Raji (cell line): ENCODE data around the gene VEZF1.

ENCODE experiments used
- POLR2A ChIP-seq: IDR thresholded peaks from 2 replicates; pipeline ENCODE4 v1.6.1; 2011; ENCODE audit warnings: low read depth, low read length, control low read depth; ENCODE audit not compliant: insufficient read depth

Gene VEZF1

GRCh38 chr17:57935833-57936807 is 51.9 kb downstream of the VEZF1 start:
- no peak for TF ChIP-seq POLR2A

DNA sequence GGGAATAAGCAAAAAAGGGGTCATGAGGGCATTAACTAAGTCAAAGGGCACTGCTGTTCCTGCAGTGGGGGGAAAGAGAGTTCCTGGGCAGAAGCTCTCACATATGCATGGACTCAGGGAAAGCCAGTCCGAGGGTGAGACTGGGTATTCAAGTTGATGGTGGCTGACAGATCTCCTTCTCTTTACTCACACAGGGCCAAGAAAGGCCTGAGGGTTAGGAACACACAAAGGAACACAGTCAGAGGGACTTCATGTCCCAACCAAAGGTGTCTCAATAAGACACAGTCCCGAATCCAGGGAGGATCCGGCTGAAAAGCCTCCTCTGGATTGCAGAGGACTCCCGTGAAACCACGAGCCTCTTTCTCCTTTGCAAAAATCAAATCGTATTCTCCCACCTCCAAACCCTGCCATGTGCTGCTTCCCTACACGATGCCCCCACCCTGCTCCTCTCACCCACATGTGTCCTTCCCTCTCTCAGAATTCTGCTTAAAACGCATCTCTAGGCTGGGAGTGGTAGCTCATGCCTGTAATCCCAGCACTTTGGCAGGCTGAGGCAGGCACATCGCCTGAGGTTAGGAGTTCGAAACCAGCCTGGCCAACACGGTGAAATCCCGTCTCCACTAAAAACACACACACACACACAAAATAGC is 56.4 kb downstream of the VEZF1 start:
- no peak for TF ChIP-seq POLR2A

DNA sequence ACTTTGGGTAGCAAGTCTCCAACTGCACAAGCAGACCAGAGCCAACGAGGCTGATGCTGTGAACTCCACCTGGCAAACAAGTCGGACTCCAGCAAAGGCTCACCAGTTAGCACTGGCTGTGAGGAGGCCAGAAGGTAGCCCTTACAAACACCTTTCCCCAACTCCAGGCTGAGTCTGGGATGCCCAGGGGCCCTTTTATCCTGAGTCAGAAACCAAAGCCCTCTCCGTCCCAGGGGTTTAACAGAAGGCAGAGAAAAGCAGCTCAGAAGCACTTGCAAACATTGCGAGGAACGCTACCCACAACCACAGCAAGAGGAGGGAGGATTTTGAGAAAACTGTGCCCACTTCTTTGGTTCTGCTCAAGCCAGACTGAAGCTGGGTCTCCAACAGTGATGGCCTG is 57.8 kb downstream of the VEZF1 start:
- no peak for TF ChIP-seq POLR2A

DNA sequence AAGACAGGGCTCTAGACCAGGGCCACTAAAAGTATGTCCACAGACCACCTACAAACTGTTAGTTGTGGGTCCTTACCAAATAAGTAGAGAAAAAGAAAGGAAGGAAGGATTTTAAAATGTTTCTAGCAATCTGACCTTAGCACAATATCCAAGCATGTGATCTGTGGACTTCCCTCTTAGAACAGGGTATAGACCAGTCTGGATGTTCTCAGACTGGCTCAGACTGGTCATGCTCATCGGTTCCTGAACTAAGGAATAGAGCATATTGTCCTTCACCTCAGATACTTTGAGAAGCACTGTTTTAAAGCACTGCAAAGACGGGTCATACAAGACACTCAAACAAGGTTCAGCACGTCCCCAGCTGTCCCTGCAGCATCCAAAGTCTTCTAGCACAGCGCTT is 58.7 kb downstream of the VEZF1 start:
- no peak for TF ChIP-seq POLR2A

DNA sequence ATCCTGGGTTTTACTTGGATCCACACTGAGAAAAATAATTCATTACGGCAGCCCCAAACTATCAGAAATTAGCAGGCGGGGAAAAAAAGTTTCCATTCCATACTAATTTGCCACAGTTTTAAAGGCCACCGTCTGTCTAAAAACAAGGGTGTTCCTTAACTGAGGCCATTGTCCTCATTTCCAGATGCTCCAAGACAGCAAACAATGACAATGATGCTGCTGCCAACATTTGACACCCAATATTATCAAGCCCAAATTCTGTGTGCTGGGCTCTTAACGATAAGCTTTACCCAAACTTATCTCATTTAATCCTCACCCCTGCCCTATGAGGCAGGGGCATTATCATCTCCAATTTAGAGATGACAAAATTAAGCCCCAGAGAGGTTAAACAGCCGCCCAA is 59.1 kb downstream of the VEZF1 start:
- TF ChIP-seq POLR2A, result no peak

DNA sequence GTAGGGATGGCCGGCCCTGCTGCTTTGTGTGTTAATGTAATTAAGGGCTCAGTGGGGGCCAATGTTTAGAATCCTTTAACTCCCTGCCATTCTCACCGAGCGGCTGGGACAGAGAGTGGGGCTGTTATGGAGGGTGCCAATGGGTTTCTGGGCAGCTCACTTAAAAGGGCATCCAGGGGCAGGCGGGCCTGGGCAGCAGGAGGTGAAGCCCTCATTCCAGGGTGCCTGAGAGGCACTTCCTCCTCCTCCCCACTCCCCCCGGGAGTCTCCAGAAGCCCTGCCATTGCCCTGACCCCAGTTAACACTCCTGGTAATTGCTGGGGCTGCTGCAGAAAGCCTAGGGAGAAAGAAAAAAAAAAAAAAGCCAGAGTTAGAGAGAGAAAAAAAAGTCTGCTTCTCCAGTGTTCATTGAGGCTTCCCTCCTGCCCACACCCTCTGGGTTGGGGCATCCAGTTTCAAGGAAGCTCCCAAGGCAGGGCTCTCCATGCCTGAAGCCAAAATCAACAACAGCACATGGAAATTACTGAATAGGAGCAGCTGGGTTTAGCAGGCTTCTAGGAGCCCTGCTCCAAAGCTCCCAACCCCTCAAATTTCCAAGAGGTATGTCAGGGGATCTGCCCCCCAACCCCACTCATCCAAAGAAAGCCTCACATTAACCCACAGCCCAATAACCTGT is 60.9 kb downstream of the VEZF1 start:
- TF ChIP-seq POLR2A, result no peak

GRCh38 chr17:57926723-57927047 is 61.4 kb downstream of the VEZF1 start:
- TF ChIP-seq POLR2A, result no peak

DNA sequence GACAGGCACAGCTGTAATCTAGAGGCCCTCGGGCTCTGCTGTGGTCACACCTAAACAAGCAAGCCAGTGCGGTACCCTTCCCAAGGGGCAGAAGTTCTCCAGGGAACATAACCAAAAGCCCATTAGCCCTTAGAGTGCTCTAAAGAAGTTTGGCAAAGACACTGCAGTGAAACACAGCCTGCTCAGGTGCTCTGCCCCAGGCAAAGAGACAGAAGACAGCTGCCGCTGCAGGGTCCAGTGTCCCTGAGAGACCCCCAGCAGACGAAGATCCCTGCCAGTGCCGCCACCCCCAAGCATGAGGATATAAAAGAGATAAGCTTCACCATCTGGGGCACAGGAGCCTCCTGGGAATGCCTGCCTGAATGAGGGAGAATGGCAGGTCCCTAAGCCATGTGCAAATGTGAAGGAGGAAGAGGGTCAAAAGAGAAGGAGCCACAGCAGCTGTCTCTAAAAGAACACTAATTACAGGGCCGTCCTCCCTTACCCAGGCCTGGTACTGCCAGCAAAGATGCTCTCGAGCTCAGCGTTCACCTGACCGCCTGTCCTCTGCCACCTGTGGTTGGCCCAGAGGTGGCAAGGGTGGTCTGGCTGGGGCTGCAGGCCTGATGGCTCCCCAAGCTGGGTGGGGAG is 62.6 kb downstream of the VEZF1 start:
- TF ChIP-seq POLR2A, result no peak

DNA sequence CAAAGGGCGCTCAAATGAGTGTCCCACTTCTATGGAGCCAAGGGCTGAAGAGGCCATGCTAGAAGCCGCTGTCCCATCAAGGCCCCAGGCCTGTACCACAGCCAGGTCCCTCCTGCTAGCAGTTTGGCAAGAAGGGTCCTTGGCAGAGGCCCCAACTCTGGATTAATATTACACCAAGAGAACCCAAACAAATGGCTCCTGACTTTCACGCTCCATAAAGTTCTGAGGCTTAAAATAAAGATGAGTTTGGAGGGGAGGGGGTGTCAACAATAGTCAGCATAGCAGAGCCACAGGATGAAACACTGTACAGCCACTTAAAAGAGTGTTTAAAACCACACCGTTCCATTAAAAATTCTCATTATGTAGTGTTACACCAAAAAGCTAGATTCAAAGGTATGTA is 63.4 kb downstream of the VEZF1 start:
- no peak for TF ChIP-seq POLR2A
